Right lobe of liver (tissue), 6 donors: ENCODE data around the gene TPGS1. TPM values are rescaled to one million over a fixed set of nuclear protein-coding genes. Genes with fewer than 3 reads are reported as not detected.
A peak's percentile ranks its signal among the peaks of the same experiment; 100 is the strongest.

Source experiments
- ATAC-seq, 4 donors: fragments of 200-7000 bp; cut with Tn5 transposase; one replicate each; pipeline ENCODE4 v1.9.1; 2020; ENCODE audit warnings: mild to moderate bottlenecking in 4 of 4, moderate library complexity in 4 of 4
- DNase-seq, 3 donors: peaks; one replicate each; pipeline ENCODE4 v3.0.0-alpha.2; 2020
- H3K27ac ChIP-seq, 3 donors: fragments of 200-600 bp; one replicate each; pipeline ENCODE4 v1.8.0; 2022
- H3K27me3 ChIP-seq, 2 donors: fragments of 200-600 bp; one replicate each; pipeline ENCODE4 v1.8.0; 2022
- H3K36me3 ChIP-seq, 4 donors: fragments of 200-600 bp; sonication (generic) in 1 of 4; one replicate each; pipeline versions ENCODE4 v1.5.1 to v1.8.0; 2017 to 2022; ENCODE audit warnings: control low read depth in 1 of 4
- H3K4me1 ChIP-seq, 4 donors: fragments of 200-600 bp; sonication (generic) in 1 of 4; one replicate each; pipeline versions ENCODE4 v1.5.1 to v1.8.0; 2017 to 2022; ENCODE audit warnings: control low read depth in 1 of 4
- H3K4me3 ChIP-seq, 3 donors: fragments of 200-600 bp; one replicate each; pipeline ENCODE4 v1.8.0; 2022
- H3K9me3 ChIP-seq, 4 donors: fragments of 200-600 bp; sonication (generic) in 1 of 4; one replicate each; pipeline versions ENCODE4 v1.5.1 to v1.8.0; 2017 to 2022; ENCODE audit warnings: control low read depth in 1 of 4
- POLR2A ChIP-seq: fragments of 450-650 bp; IDR thresholded peaks from one replicate; pipeline ENCODE4 v1.6.1; 2017; ENCODE audit warnings: antibody characterized with exemption, mild to moderate bottlenecking
- WGBS: methylation state at CpG from one replicate; pipeline ENCODE4 v1.1.6; 2018; ENCODE audit warnings: low coverage, low lambda C conversion rate; ENCODE audit not compliant: insufficient coverage; ENCODE audit errors: missing lambda C conversion rate; 5-methylcytosine and 5-hydroxymethylcytosine counted together
- intact Hi-C, 2 donors: fragments of 100-400 bp; cut with DNase I; formaldehyde crosslinking; loops; one replicate each; pipeline versions ENCODE4 v1.11.2 to v1.14.1; 2022
- total RNA-seq, 6 experiments: library from RNA; depleted of rRNA in 2 of 6; stranded (reverse); fragments of >200 nt in 2 of 6; fragmentation: NEBNext Ultra II Directional in 3 of 6; extraction: Animal tissue kit (Norgen Biotek cat#: 25700) in 3 of 6; gene quantifications; one replicate each; pipeline versions ENCODE4 v1.1.0 to v1.2.4, GENCODE V29; 2016 to 2023
- TF ChIP-seq, protein P1 (sequence below), 4 donors: fragments of 200-600 bp in 3 of 4; fragments of 450-650 bp in 1 of 4; IDR thresholded peaks; one replicate each; pipeline versions ENCODE4 v1.5.1 to v1.8.0; 2016 to 2022; ENCODE audit warnings: antibody characterized with exemption in 4 of 4, mild to moderate bottlenecking in 2 of 4
- donor health status: DM: no; HTN: yes; CAD: no.
- donor health status: DM: no; HTN: no; CAD: no.
- donor health status: DM: no; HTN: no; CAD: no.
- donor health status: DM: no; HTN: yes; CAD: no.
- donor health status: DM: no; HTN: yes; CAD: no.

The TPGS1 gene
- total RNA-seq, 6 experiments from 2014 or later, result 8.2 to 42.2 (median 10.3) TPM

DNA sequence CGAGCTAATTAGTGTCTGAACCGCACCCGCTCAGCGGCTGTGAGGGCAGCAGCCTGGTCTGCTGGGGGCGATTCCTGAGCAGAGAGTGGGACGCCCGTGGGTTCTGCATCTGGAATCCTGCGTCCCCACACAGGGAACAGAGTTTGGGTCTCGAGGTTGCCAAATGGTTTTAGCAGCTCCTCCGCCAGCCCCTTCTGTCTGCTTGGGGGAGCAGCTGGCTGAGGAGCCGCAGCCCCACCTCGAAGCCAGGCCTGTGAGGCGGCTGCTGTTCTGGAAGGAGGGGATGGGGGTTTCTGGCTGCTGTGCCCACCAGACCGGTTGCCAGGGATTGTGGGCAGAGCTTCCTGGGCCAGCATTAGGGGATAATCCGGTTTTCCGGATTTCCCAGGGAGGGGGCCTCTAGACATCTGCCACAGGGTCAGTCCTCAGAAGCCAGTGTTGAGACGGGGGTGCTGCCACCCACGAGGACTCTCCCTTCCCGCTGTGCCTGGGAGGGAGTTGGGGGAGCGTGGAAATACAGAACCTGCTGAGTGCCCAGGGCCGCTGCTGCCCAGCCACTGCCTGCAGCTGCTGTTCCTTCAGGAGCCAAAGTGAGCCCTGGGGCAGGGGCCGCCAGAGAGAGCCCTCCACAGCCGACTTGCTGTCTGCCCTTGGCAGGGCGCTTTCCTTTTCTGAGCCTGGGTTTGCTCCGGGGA is 26.2 kb downstream of the TPGS1 start:
- H3K36me3 ChIP-seq, result peaks cover 4 to 26% (median 10%) of the 10 kb centered on the region in 4 donors
- H3K27ac ChIP-seq, result peak overlapping the region; percentile 83 to 95 (median 88)
- peak overlapping the region; percentile 87 to 95 (median 94) for H3K4me3 ChIP-seq
- H3K4me1 ChIP-seq, result peaks cover 0 to 23% (median 11%) of the 10 kb centered on the region in 4 donors
- TF ChIP-seq, protein P1, sequence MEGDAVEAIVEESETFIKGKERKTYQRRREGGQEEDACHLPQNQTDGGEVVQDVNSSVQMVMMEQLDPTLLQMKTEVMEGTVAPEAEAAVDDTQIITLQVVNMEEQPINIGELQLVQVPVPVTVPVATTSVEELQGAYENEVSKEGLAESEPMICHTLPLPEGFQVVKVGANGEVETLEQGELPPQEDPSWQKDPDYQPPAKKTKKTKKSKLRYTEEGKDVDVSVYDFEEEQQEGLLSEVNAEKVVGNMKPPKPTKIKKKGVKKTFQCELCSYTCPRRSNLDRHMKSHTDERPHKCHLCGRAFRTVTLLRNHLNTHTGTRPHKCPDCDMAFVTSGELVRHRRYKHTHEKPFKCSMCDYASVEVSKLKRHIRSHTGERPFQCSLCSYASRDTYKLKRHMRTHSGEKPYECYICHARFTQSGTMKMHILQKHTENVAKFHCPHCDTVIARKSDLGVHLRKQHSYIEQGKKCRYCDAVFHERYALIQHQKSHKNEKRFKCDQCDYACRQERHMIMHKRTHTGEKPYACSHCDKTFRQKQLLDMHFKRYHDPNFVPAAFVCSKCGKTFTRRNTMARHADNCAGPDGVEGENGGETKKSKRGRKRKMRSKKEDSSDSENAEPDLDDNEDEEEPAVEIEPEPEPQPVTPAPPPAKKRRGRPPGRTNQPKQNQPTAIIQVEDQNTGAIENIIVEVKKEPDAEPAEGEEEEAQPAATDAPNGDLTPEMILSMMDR (IDR thresholded peaks at IDR 0.05), result no peak
- no peak for TF ChIP-seq POLR2A
- DNase-seq (peak in 1 of 3 donors; percentile 37), ATAC-seq (no peak)
- H3K9me3 ChIP-seq, result no peaks in the 10 kb centered on the region
- H3K27me3 ChIP-seq, result no peaks in the 10 kb centered on the region
- intact Hi-C loops, result no loop called here
- WGBS, result 24% methylated on average over 4 of the region's 25 CpGs

DNA sequence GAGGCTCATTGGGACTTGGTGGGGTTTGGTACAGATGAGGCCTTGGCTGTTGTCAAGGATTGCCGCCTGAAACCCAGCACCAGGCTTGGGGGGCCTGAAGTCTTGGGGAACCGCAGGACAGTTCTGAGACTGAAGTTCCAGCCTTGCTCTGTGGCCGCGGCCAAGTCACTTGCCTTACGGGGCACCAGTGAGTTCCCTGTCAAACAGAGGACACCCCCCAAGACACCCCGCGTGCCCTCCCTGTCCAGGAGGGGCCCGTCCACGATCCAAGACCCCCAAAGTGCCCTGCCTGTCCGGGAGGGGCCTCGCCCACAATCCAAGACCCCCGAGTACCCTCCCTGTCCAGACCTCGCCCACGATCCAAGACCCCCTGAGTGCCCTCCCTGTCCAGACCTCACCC is 26.8 kb downstream of the TPGS1 start:
- H3K4me1 ChIP-seq, result peaks cover 0 to 23% (median 11%) of the 10 kb centered on the region in 4 donors
- no peaks in the 10 kb centered on the region for H3K27me3 ChIP-seq
- no peaks in the 10 kb centered on the region for H3K9me3 ChIP-seq
- TF ChIP-seq, protein P1 (IDR thresholded peaks at IDR 0.05), result no peak
- TF ChIP-seq POLR2A, result no peak
- no peak for DNase-seq
- intact Hi-C loops, result no loop called here
- WGBS, result no CpG with 5 or more reads among the region's 14 CpGs
- no peak for ATAC-seq
- H3K27ac ChIP-seq, result peak overlapping the region; percentile 83 to 95 (median 88)
- H3K36me3 ChIP-seq, result peaks cover 4 to 31% (median 13%) of the 10 kb centered on the region in 4 donors
- peak overlapping the region in 2 of 3 donors; percentile 94 to 95 for H3K4me3 ChIP-seq

DNA sequence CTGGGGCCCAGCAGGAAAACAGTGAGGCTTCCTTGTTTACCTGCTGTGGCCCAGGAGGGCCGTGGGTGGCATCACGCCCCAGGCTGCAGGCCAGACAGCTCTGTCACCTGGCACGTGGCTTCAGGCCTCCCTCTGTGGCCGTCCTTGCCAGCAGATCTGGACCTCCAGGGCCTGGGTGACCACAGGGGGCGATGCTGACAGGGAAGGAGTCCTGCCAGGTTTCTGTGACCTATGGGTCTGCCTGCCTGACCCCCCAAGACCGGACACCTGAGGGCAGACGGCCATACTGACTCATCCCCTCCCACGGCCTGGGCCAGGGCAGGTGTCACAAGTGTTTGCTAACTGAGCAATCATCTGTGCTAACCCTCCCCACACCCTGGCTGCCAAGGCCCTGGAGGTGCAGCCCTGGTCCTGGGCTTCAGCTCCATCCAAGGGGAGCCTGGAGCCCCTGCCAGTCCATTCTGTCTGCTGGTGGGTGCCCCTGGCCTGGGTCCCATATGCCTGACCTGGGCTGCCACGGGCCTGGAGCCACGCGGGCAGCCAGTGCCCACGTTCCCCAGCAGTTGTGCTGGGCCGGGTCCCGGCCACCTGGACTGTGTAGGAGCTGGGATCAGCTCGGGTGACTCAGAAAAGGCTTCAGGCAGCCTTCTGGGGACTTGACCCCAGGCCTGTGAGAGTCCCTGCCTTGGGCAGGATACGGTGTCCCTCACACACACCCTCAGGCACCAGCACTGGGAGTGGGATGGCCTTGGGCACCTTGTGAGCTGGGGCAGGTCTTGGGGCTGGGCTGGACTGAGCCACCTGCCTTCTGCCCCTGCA is 27.9 kb downstream of the TPGS1 start:
- H3K27me3 ChIP-seq, result no peaks in the 10 kb centered on the region
- intact Hi-C loops, result no loop called here
- peak overlapping the region in 2 of 3 donors; percentile 5 to 6 for H3K4me3 ChIP-seq
- no peaks in the 10 kb centered on the region for H3K9me3 ChIP-seq
- DNase-seq (peak; percentile 92 to 96 (median 94)), ATAC-seq (peak; percentile 63 to 73 (median 68))
- WGBS, result no CpG with 5 or more reads among the region's 16 CpGs
- peak overlapping the region in 2 of 3 donors; percentile 51 to 66 for H3K27ac ChIP-seq
- H3K36me3 ChIP-seq, result peaks cover 4 to 31% (median 14%) of the 10 kb centered on the region in 4 donors
- TF ChIP-seq POLR2A, result no peak
- TF ChIP-seq, protein P1 (IDR thresholded peaks at IDR 0.05), result peak; percentile 23 to 44 (median 36)
- peaks cover 0 to 23% (median 11%) of the 10 kb centered on the region in 4 donors for H3K4me1 ChIP-seq

DNA sequence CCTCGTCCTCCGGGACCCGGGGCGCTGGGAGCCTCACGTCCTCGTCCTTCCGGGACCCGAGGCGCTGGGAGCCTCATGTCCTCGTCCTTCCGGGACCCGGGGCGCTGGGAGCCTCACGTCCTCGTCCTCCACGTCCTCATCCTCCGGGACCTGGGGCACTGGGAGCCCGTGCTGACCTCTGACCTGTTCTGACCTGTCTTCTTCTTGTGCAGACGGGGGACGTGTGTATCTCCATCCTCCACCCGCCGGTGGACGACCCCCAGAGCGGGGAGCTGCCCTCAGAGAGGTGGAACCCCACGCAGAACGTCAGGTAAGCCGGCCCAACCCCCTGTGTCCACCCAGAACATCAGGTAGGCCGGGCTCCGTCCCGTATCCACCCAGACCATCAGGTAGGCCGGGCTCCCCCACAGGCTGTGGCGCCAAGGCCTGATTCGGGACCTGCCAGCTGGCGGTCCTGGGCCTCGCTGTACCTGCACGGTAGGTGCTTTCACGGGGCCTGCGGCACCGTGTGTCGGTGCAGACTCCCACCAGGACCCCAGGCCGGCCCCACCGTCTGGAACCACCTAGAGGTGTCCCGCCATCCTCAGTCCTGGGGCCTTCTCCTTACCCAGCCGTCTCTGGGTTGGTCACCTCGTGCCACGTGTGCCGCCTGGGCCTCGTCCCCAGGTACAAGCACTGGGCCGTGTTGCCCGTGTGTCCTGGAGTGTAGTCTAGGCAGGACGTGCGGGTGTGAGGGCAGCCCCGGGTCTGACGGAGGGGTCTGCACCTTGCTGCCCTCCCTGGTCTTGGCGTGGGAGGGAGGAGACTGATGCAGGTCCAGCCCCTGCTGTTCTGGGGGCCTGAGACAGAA is 29.0 kb downstream of the TPGS1 start:
- intact Hi-C loops, result no loop called here
- H3K9me3 ChIP-seq, result no peaks in the 10 kb centered on the region
- peaks cover 4 to 35% (median 17%) of the 10 kb centered on the region in 4 donors for H3K36me3 ChIP-seq
- no peak for ATAC-seq
- H3K27me3 ChIP-seq, result no peaks in the 10 kb centered on the region
- no peak overlapping the region for H3K4me3 ChIP-seq
- H3K4me1 ChIP-seq, result peaks cover 0 to 23% (median 11%) of the 10 kb centered on the region in 4 donors
- no peak for TF ChIP-seq POLR2A
- TF ChIP-seq, protein P1 (IDR thresholded peaks at IDR 0.05), result no peak
- peak in 1 of 3 donors; percentile 44 for DNase-seq
- 94% methylated on average over 3 of the region's 55 CpGs for WGBS
- no peak overlapping the region for H3K27ac ChIP-seq
